Measurements from ENCODE around the gene RABGAP1L.
"Not testable (repeated sequence)": the region's sequence is repeated elsewhere in the genome, so short reads cannot be mapped to it uniquely, and the experiment has no call there.

RABGAP1L gene

GRCh38 chr1:174800876-174801275, 641.6 kb downstream of the RABGAP1L start:
- H3K4me3 ChIP-seq (replicated peaks; ENCODE audit: low read depth, low read length), result no peak overlapping the region
- DNase-seq (ENCODE audit: extremely low read depth, low read depth), result no peak
- TF ChIP-seq CTCF (IDR thresholded peaks at IDR 0.05; ENCODE audit: low read depth, low read length, missing control alignments), result no peak

- H3K4me3 ChIP-seq (replicated peaks; ENCODE audit: low read depth, low read length), result no peak overlapping the region
- DNase-seq (ENCODE audit: extremely low read depth, low read depth), result no peak
- TF ChIP-seq CTCF (IDR thresholded peaks at IDR 0.05; ENCODE audit: low read depth, low read length, missing control alignments), result no peak
These were observed 650.5 kb downstream of the RABGAP1L start for GRCh38 chr1:174809755-174810280.

GRCh38 chr1:174812016-174812415, 652.7 kb downstream of the RABGAP1L start:
- DNase-seq (ENCODE audit: extremely low read depth, low read depth), result no peak
- no peak overlapping the region for H3K4me3 ChIP-seq (replicated peaks; ENCODE audit: low read depth, low read length)
- no peak for TF ChIP-seq CTCF (IDR thresholded peaks at IDR 0.05; ENCODE audit: low read depth, low read length, missing control alignments)

GRCh38 chr1:174812656-174813055, 653.3 kb downstream of the RABGAP1L start:
- DNase-seq (ENCODE audit: extremely low read depth, low read depth), result no peak
- H3K4me3 ChIP-seq (replicated peaks; ENCODE audit: low read depth, low read length), result no peak overlapping the region
- TF ChIP-seq CTCF (IDR thresholded peaks at IDR 0.05; ENCODE audit: low read depth, low read length, missing control alignments), result no peak

GRCh38 chr1:174815036-174815435, 655.7 kb downstream of the RABGAP1L start:
- TF ChIP-seq CTCF (IDR thresholded peaks at IDR 0.05; ENCODE audit: low read depth, low read length, missing control alignments), result no peak
- DNase-seq (ENCODE audit: extremely low read depth, low read depth), result peak; percentile 27
- no peak overlapping the region for H3K4me3 ChIP-seq (replicated peaks; ENCODE audit: low read depth, low read length)

GRCh38 chr1:174815474-174815908, 656.2 kb downstream of the RABGAP1L start:
- no peak overlapping the region for H3K4me3 ChIP-seq (replicated peaks; ENCODE audit: low read depth, low read length)
- no peak for DNase-seq (ENCODE audit: extremely low read depth, low read depth)
- TF ChIP-seq CTCF (IDR thresholded peaks at IDR 0.05; ENCODE audit: low read depth, low read length, missing control alignments), result no peak

GRCh38 chr1:174816621-174817020, 657.3 kb downstream of the RABGAP1L start:
- DNase-seq (ENCODE audit: extremely low read depth, low read depth); H3K4me3 ChIP-seq (replicated peaks; ENCODE audit: low read depth, low read length): not testable (repeated sequence)

Measured in HFF-Myc (cell line).